Liver (tissue), 9 donors: Measurements from ENCODE around the gene BET1. TPM values are rescaled to one million over a fixed set of nuclear protein-coding genes. Genes with fewer than 3 reads are reported as not detected.
"Not testable (repeated sequence)": the region's sequence is repeated elsewhere in the genome, so short reads cannot be mapped to it uniquely, and the experiment has no call there.

Experiments used
- DNase-seq: peaks from one replicate; pipeline ENCODE4 v3.0.0-alpha.2; 2017; ENCODE audit warnings: low spot score
- H3K27ac ChIP-seq, 2 donors: one replicate each; pipeline ENCODE4 v1.7.0; 2013; ENCODE audit warnings: inconsistent platforms in 2 of 2, low read length in 2 of 2, control low read depth in 1 of 2, low read depth in 1 of 2, mild to moderate bottlenecking in 1 of 2
- H3K27me3 ChIP-seq, 4 donors: one replicate each; pipeline versions ENCODE4 v1.6.1 to v1.7.0; 2013; ENCODE audit warnings: low read length in 3 of 4, inconsistent platforms in 1 of 4, mild to moderate bottlenecking in 1 of 4, moderate library complexity in 1 of 4; ENCODE audit not compliant: control insufficient read depth in 4 of 4, insufficient read depth in 4 of 4
- H3K36me3 ChIP-seq, 4 donors: one replicate each; pipeline versions ENCODE4 v1.6.1 to v1.7.0; 2013; ENCODE audit warnings: low read length in 3 of 4, mild to moderate bottlenecking in 3 of 4, low read depth in 1 of 4, moderate library complexity in 1 of 4; ENCODE audit not compliant: control insufficient read depth in 4 of 4, insufficient read depth in 3 of 4
- H3K4me1 ChIP-seq, 4 donors: one replicate each; pipeline versions ENCODE4 v1.6.1 to v1.7.0; 2013; ENCODE audit warnings: low read length in 3 of 4, mild to moderate bottlenecking in 3 of 4, moderate library complexity in 1 of 4; ENCODE audit not compliant: control insufficient read depth in 4 of 4, insufficient read depth in 4 of 4
- H3K4me3 ChIP-seq, 3 donors: one replicate each; pipeline versions ENCODE4 v1.6.1 to v1.7.0; 2013; ENCODE audit warnings: low read length in 3 of 3, control low read depth in 1 of 3, low read depth in 1 of 3, mild to moderate bottlenecking in 1 of 3
- H3K9ac ChIP-seq, 2 donors: one replicate each; pipeline ENCODE4 v1.7.0; 2013; ENCODE audit warnings: low read length in 2 of 2, mild to moderate bottlenecking in 2 of 2, moderate library complexity in 2 of 2, control low read depth in 1 of 2, low read depth in 1 of 2
- H3K9me3 ChIP-seq, 4 donors: one replicate each; pipeline versions ENCODE4 v1.6.1 to v1.7.0; 2013; ENCODE audit warnings: low read length in 3 of 4; ENCODE audit not compliant: control insufficient read depth in 4 of 4
- ATF3 ChIP-seq: IDR thresholded peaks from 2 replicates; pipeline ENCODE4 v1.6.1; 2016; ENCODE audit warnings: antibody characterized with exemption
- CTCF ChIP-seq: fragments of 150-350 bp; IDR thresholded peaks from 2 replicates; pipeline ENCODE4 v1.5.1; 2017; ENCODE audit warnings: improper control_type of control experiment, low read depth, low read length; ENCODE audit not compliant: missing input control
- EGR1 ChIP-seq, 2 donors: IDR thresholded peaks; 2 replicates each; pipeline ENCODE4 v1.6.1; 2016 to 2018; ENCODE audit warnings: antibody characterized with exemption in 2 of 2, low read depth in 2 of 2
- FOXA2 ChIP-seq: IDR thresholded peaks from 2 replicates; pipeline ENCODE4 v1.6.1; 2016; ENCODE audit warnings: antibody characterized with exemption
- GABPA ChIP-seq, 2 donors: IDR thresholded peaks in 1 of 2; conservative IDR thresholded peaks in 1 of 2; 2 replicates each; pipeline ENCODE4 v1.6.1; 2016; ENCODE audit warnings: antibody characterized with exemption in 2 of 2, mild to moderate bottlenecking in 1 of 2, moderate library complexity in 1 of 2
- HNF4A ChIP-seq, 2 donors: conservative IDR thresholded peaks; 2 replicates each; pipeline ENCODE4 v1.6.1; 2016; ENCODE audit warnings: antibody characterized with exemption in 2 of 2, mild to moderate bottlenecking in 2 of 2
- HNF4G ChIP-seq: IDR thresholded peaks from 2 replicates; pipeline ENCODE4 v1.6.1; 2016; ENCODE audit warnings: antibody characterized with exemption
- JUND ChIP-seq, 2 donors: IDR thresholded peaks; 2 replicates each; pipeline ENCODE4 v1.6.1; 2016; ENCODE audit warnings: antibody characterized with exemption in 2 of 2
- NR2F2 ChIP-seq: IDR thresholded peaks from 2 replicates; pipeline ENCODE4 v1.6.1; 2016; ENCODE audit warnings: antibody characterized with exemption
- RAD21 ChIP-seq, 2 donors: IDR thresholded peaks; 2 replicates each; pipeline ENCODE4 v1.6.1; 2016; ENCODE audit warnings: antibody characterized with exemption in 2 of 2, mild to moderate bottlenecking in 2 of 2
- RXRA ChIP-seq, 2 donors: IDR thresholded peaks; 2 replicates each; pipeline ENCODE4 v1.6.1; 2017 to 2018; ENCODE audit warnings: antibody characterized with exemption in 2 of 2, mild to moderate bottlenecking in 1 of 2
- SP1 ChIP-seq: IDR thresholded peaks from 2 replicates; pipeline ENCODE4 v1.6.1; 2018; ENCODE audit warnings: antibody characterized with exemption, mild to moderate bottlenecking
- TAF1 ChIP-seq: conservative IDR thresholded peaks from 2 replicates; pipeline ENCODE4 v1.6.1; 2016; ENCODE audit warnings: antibody characterized with exemption, mild to moderate bottlenecking
- ZBTB33 ChIP-seq: IDR thresholded peaks from 2 replicates; pipeline ENCODE4 v1.6.1; 2016; ENCODE audit warnings: antibody characterized with exemption
- WGBS: extraction: QIAGEN DNeasy Blood & Tissue Kit; methylation state at CpG from one replicate; pipeline ENCODE4 v1.1.7; 2013; 5-methylcytosine and 5-hydroxymethylcytosine counted together
- polyA plus RNA-seq, 2 donors: library from polyadenylated mRNA; stranded (reverse) in 1 of 2; unstranded in 1 of 2; fragments of 200-250 nt in 1 of 2; fragments of >200 nt in 1 of 2; fragmentation: Nextera tagmentation in 1 of 2; extraction: Ambion mirVana in 1 of 2; gene quantifications; one replicate each; pipeline versions ENCODE4 v1.2.1 to v1.2.3, GENCODE V29; 2013 to 2015
- total RNA-seq, 2 donors: library from RNA; depleted of rRNA; stranded (reverse); fragments of >200 nt; gene quantifications; one replicate each; pipeline ENCODE4 v1.2.3, GENCODE V29; 2014
- TF ChIP-seq, protein P1 (sequence below): IDR thresholded peaks from 2 replicates; pipeline ENCODE4 v1.6.1; 2016; ENCODE audit warnings: antibody characterized with exemption
- TF ChIP-seq, protein P2 (sequence below): IDR thresholded peaks from 2 replicates; pipeline ENCODE4 v1.6.1; 2016; ENCODE audit warnings: antibody characterized with exemption, mild to moderate bottlenecking
- donor health status: healthy.
- donor health status: healthy.
- donor health status: healthy.
- donor health status: healthy.
- donor health status: healthy.

Gene BET1
- total and polyA plus RNA-seq, 4 donors: 12.7 to 23.9 (median 16.2) TPM

GRCh38 chr7:94028768-94029167 lies 24.6 kb upstream of the BET1 start:
- Histone ChIP-seq H3K9me3 (no peaks in the 10 kb centered on the region), H3K4me3 (no peak overlapping the region), H3K27ac (no peak overlapping the region), H3K4me1 (no peaks in the 10 kb centered on the region), H3K27me3 (no peaks in the 10 kb centered on the region), H3K36me3 (no peaks in the 10 kb centered on the region), H3K9ac (no peak overlapping the region)
- WGBS: 86% methylated on average over 1 of the region's 1 CpG
- DNase-seq: no peak
- no peak for TF ChIP-seq TAF1
- no peak for TF ChIP-seq HNF4A (conservative IDR thresholded peaks at IDR 0.05)
- TF ChIP-seq HNF4G: no peak
- no peak for TF ChIP-seq FOXA2
- no peak for TF ChIP-seq ZBTB33
- TF ChIP-seq ATF3: no peak
- TF ChIP-seq, protein P1, sequence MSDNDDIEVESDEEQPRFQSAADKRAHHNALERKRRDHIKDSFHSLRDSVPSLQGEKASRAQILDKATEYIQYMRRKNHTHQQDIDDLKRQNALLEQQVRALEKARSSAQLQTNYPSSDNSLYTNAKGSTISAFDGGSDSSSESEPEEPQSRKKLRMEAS: no peak
- no peak for TF ChIP-seq RXRA (IDR thresholded peaks at IDR 0.05)
- TF ChIP-seq CTCF: no peak
- TF ChIP-seq RAD21 (IDR thresholded peaks at IDR 0.05): no peak
- no peak for TF ChIP-seq EGR1 (IDR thresholded peaks at IDR 0.05; ENCODE audit: low read depth in 2 of 2)
- TF ChIP-seq, protein P2, sequence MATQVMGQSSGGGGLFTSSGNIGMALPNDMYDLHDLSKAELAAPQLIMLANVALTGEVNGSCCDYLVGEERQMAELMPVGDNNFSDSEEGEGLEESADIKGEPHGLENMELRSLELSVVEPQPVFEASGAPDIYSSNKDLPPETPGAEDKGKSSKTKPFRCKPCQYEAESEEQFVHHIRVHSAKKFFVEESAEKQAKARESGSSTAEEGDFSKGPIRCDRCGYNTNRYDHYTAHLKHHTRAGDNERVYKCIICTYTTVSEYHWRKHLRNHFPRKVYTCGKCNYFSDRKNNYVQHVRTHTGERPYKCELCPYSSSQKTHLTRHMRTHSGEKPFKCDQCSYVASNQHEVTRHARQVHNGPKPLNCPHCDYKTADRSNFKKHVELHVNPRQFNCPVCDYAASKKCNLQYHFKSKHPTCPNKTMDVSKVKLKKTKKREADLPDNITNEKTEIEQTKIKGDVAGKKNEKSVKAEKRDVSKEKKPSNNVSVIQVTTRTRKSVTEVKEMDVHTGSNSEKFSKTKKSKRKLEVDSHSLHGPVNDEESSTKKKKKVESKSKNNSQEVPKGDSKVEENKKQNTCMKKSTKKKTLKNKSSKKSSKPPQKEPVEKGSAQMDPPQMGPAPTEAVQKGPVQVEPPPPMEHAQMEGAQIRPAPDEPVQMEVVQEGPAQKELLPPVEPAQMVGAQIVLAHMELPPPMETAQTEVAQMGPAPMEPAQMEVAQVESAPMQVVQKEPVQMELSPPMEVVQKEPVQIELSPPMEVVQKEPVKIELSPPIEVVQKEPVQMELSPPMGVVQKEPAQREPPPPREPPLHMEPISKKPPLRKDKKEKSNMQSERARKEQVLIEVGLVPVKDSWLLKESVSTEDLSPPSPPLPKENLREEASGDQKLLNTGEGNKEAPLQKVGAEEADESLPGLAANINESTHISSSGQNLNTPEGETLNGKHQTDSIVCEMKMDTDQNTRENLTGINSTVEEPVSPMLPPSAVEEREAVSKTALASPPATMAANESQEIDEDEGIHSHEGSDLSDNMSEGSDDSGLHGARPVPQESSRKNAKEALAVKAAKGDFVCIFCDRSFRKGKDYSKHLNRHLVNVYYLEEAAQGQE: no peak
- no peak for TF ChIP-seq NR2F2
- TF ChIP-seq GABPA (IDR thresholded peaks at IDR 0.05 in 1 of 2, conservative IDR thresholded peaks at IDR 0.05 in 1 of 2): no peak
- TF ChIP-seq SP1: no peak
- TF ChIP-seq JUND (IDR thresholded peaks at IDR 0.05): no peak

- not testable (repeated sequence) for H3K4me1 ChIP-seq, H3K27me3 ChIP-seq, H3K27ac ChIP-seq, H3K4me3 ChIP-seq, H3K9me3 ChIP-seq, H3K36me3 ChIP-seq, H3K9ac ChIP-seq, DNase-seq
- 89% methylated on average over 2 of the region's 2 CpGs for WGBS
Observed at GRCh38 chr7:94026619-94027018, 22.5 kb upstream of the BET1 start.
